NCI-H2196 treated with DMSO at 0.1 percent for 48 hours (cell line): Measurements from ENCODE around the gene ZNF280A.

Experiments used
- DNase-seq: peaks from one replicate; lab custom pipeline; 2025; ENCODE audit not compliant: unreplicated experiment; lab: John Stamatoyannopoulos, UW

The ZNF280A gene

GRCh38 chr22:22520020-22520656, at the start of gene ZNF280A:
Gene ZNF280A, minus strand, starts transcription at chr22:22520270. Its CDS starts 4,640 bp downstream, at chr22:22515630.
- no peak for DNase-seq

GRCh38 chr22:22569218-22569617, 49.1 kb upstream of the ZNF280A start:
- DNase-seq: no peak

- DNase-seq: no peak
Observed at GRCh38 chr22:22565981-22566380, 45.9 kb upstream of the ZNF280A start.

GRCh38 chr22:22558972-22559603, 39.0 kb upstream of the ZNF280A start, which contains the start of gene PRAME:
Gene PRAME, minus strand, starts transcription at chr22:22559265. Its CDS starts 2,433 bp downstream, at chr22:22556832.
- no peak for DNase-seq

- no peak for DNase-seq
Observed at GRCh38 chr22:22558071-22558971, 38.3 kb upstream of the ZNF280A start.

GRCh38 chr22:22556995-22557925, 37.2 kb upstream of the ZNF280A start:
- DNase-seq: no peak

GRCh38 chr22:22556578-22556977, 36.5 kb upstream of the ZNF280A start:
- DNase-seq: no peak

GRCh38 chr22:22555596-22555995, 35.5 kb upstream of the ZNF280A start:
- DNase-seq: no peak

GRCh38 chr22:22554587-22555284, 34.7 kb upstream of the ZNF280A start:
- no peak for DNase-seq

GRCh38 chr22:22553735-22554586, 33.9 kb upstream of the ZNF280A start:
- no peak for DNase-seq

- DNase-seq: no peak
Observed at GRCh38 chr22:22553141-22553540, 33.1 kb upstream of the ZNF280A start.

GRCh38 chr22:22552630-22553029, 32.6 kb upstream of the ZNF280A start:
- DNase-seq: no peak

GRCh38 chr22:22550789-22551434, 30.8 kb upstream of the ZNF280A start:
- no peak for DNase-seq

- DNase-seq: no peak
Observed at GRCh38 chr22:22548910-22549309, 28.8 kb upstream of the ZNF280A start.

GRCh38 chr22:22548317-22548716, 28.2 kb upstream of the ZNF280A start:
- no peak for DNase-seq

GRCh38 chr22:22547692-22548300, 27.7 kb upstream of the ZNF280A start:
- DNase-seq: no peak

- no peak for DNase-seq
Observed at GRCh38 chr22:22547226-22547625, 27.2 kb upstream of the ZNF280A start.

GRCh38 chr22:22546490-22546889, 26.4 kb upstream of the ZNF280A start:
- no peak for DNase-seq
